Karpas-422 (cell line): ENCODE data around the gene CFLAR. TPM values are rescaled to one million over a fixed set of nuclear protein-coding genes. Genes with fewer than 3 reads are reported as not detected.
"Not testable (repeated sequence)": the region's sequence is repeated elsewhere in the genome, so short reads cannot be mapped to it uniquely, and the experiment has no call there.

ENCODE experiments used
- DNase-seq: peaks from one replicate; pipeline ENCODE4 v3.0.0-alpha.2; 2015
- H2AFZ ChIP-seq: fragments of 200-600 bp; sonication (generic); 2 replicates; pipeline ENCODE4 v1.6.1; 2014; ENCODE audit warnings: antibody characterized with exemption, low read length, mixed read lengths
- H3K27ac ChIP-seq: fragments of 200-600 bp; sonication (generic); 2 replicates; pipeline ENCODE4 v1.5.1; 2014; ENCODE audit warnings: mild to moderate bottlenecking, low read length, moderate library complexity
- H3K27me3 ChIP-seq: fragments of 200-600 bp; sonication (generic); 2 replicates; pipeline ENCODE4 v1.6.1; 2014; ENCODE audit warnings: low read length, mixed read lengths
- H3K36me3 ChIP-seq: fragments of 200-600 bp; sonication (generic); 2 replicates; pipeline ENCODE4 v1.6.1; 2014; ENCODE audit warnings: low read length, mixed read lengths; ENCODE audit not compliant: insufficient read depth
- H3K4me1 ChIP-seq: fragments of 200-600 bp; sonication (generic); 2 replicates; pipeline ENCODE4 v1.6.1; 2014; ENCODE audit warnings: mild to moderate bottlenecking, low read length, mixed read lengths
- H3K4me2 ChIP-seq: fragments of 200-600 bp; sonication (generic); 2 replicates; pipeline ENCODE4 v1.6.1; 2014; ENCODE audit warnings: low read length, low read depth, mild to moderate bottlenecking; ENCODE audit not compliant: poor library complexity, severe bottlenecking
- H3K4me3 ChIP-seq: fragments of 200-600 bp; sonication (generic); 2 replicates; pipeline ENCODE4 v1.5.1; 2014; ENCODE audit warnings: mild to moderate bottlenecking, antibody characterized with exemption, low read length, mixed read lengths
- H3K79me2 ChIP-seq: fragments of 200-600 bp; sonication (generic); 2 replicates; pipeline ENCODE4 v1.6.1; 2014; ENCODE audit warnings: mild to moderate bottlenecking, low read length, mixed read lengths
- H3K9ac ChIP-seq: fragments of 200-600 bp; sonication (generic); 2 replicates; pipeline ENCODE4 v1.6.0; 2014; ENCODE audit warnings: low read length
- H3K9me2 ChIP-seq: fragments of 200-600 bp; sonication (generic), shearing (Covaris generic); replicated peaks from 2 replicates; pipeline ENCODE4 v1.6.0; 2014; ENCODE audit warnings: mild to moderate bottlenecking, low read length, moderate library complexity; ENCODE audit not compliant: insufficient read depth
- H3K9me3 ChIP-seq: fragments of 300-700, 200-600 bp; sonication (generic); 2 replicates; pipeline ENCODE4 v1.6.1; 2014; ENCODE audit warnings: low read length, mixed read lengths
- H4K20me1 ChIP-seq: fragments of 200-600 bp; sonication (generic); 2 replicates; pipeline ENCODE4 v1.6.1; 2014; ENCODE audit warnings: mild to moderate bottlenecking, antibody characterized with exemption, low read length, low read depth; ENCODE audit not compliant: insufficient read depth
- total RNA-seq: library from RNA; depleted of rRNA; stranded (reverse); fragments of >200 nt; shearing (Covaris generic); gene quantifications from 2 replicates; pipeline ENCODE4 v1.2.3, GENCODE V29; 2014; ENCODE audit warnings: low replicate concordance

Gene CFLAR
- total RNA-seq, 1 experiment from 2014 or later, result 63.5 TPM

- H3K4me1 ChIP-seq, result peaks cover 17% of the 10 kb centered on the region
- H3K36me3 ChIP-seq, result 0 out of 2 replicates have a peak, but pooled peaks cover 2% of the 10 kb centered on the region
- H3K79me2 ChIP-seq, result no peaks in the 10 kb centered on the region
- no peak overlapping the region for H2AFZ ChIP-seq
- H3K27ac ChIP-seq, result peak overlapping the region; percentile 49
- no peaks in the 10 kb centered on the region for H4K20me1 ChIP-seq
- H3K27me3 ChIP-seq, result no peaks in the 10 kb centered on the region
- H3K4me2 ChIP-seq, result no peak overlapping the region
- no peak for DNase-seq
- H3K9me3 ChIP-seq, result no peaks in the 10 kb centered on the region
- no peak overlapping the region for H3K9ac ChIP-seq
- H3K9me2 ChIP-seq, result no peaks in the 10 kb centered on the region
- no peak overlapping the region for H3K4me3 ChIP-seq
Observed at GRCh38 chr2:201144101-201145051, 28.4 kb downstream of the CFLAR start.

- Histone ChIP-seq H3K9me2 (no peaks in the 10 kb centered on the region), H3K4me3 (no peak overlapping the region), H3K79me2 (no peaks in the 10 kb centered on the region), H3K4me1 (peaks cover 43% of the 10 kb centered on the region), H4K20me1 (no peaks in the 10 kb centered on the region), H3K27me3 (no peaks in the 10 kb centered on the region), H2AFZ (peak overlapping the region; percentile 52), H3K36me3 (0 out of 2 replicates have a peak, but pooled peaks cover 3% of the 10 kb centered on the region), H3K4me2 (no peak overlapping the region), H3K9ac (no peak overlapping the region), H3K9me3 (no peaks in the 10 kb centered on the region), H3K27ac (peak overlapping the region; percentile 75)
- DNase-seq, result no peak
Observed at GRCh38 chr2:201148434-201148990, 32.5 kb downstream of the CFLAR start.

GRCh38 chr2:201149064-201149820 lies 33.3 kb downstream of the CFLAR start:
- Histone ChIP-seq H3K9me2 (no peaks in the 10 kb centered on the region), H3K4me3 (no peak overlapping the region), H3K4me1 (peaks cover 43% of the 10 kb centered on the region), H3K9me3 (no peaks in the 10 kb centered on the region), H3K36me3 (0 out of 2 replicates have a peak, but pooled peaks cover 3% of the 10 kb centered on the region), H3K9ac (no peak overlapping the region), H3K4me2 (no peak overlapping the region), H3K79me2 (no peaks in the 10 kb centered on the region), H2AFZ (no peak overlapping the region), H4K20me1 (no peaks in the 10 kb centered on the region), H3K27ac (peak overlapping the region; percentile 75), H3K27me3 (no peaks in the 10 kb centered on the region)
- no peak for DNase-seq

GRCh38 chr2:201149821-201150165 lies 33.8 kb downstream of the CFLAR start:
- H3K9me2 ChIP-seq, H4K20me1 ChIP-seq, H3K27me3 ChIP-seq, H3K36me3 ChIP-seq, DNase-seq, H3K4me3 ChIP-seq, H2AFZ ChIP-seq, H3K27ac ChIP-seq, H3K9me3 ChIP-seq, H3K79me2 ChIP-seq, H3K4me2 ChIP-seq, H3K9ac ChIP-seq: not testable (repeated sequence)
- peaks cover 49% of the 10 kb centered on the region for H3K4me1 ChIP-seq

- 0 out of 2 replicates have a peak, but pooled peaks cover 4% of the 10 kb centered on the region for H3K36me3 ChIP-seq
Observed at GRCh38 chr2:201150454-201151020, 34.6 kb downstream of the CFLAR start.

GRCh38 chr2:201151127-201151981 lies 35.4 kb downstream of the CFLAR start:
- Histone ChIP-seq H3K36me3 (0 out of 2 replicates have a peak, but pooled peaks cover 6% of the 10 kb centered on the region), H3K4me2 (peak overlapping the region; percentile 65), H3K79me2 (no peaks in the 10 kb centered on the region), H3K9me2 (no peaks in the 10 kb centered on the region), H3K4me1 (peaks cover 64% of the 10 kb centered on the region), H4K20me1 (no peaks in the 10 kb centered on the region), H3K27me3 (no peaks in the 10 kb centered on the region), H3K27ac (peak overlapping the region; percentile 93), H3K9ac (peak overlapping the region; percentile 39), H2AFZ (peak overlapping the region; percentile 40; the same call in 1 of the 2 replicates), H3K9me3 (no peaks in the 10 kb centered on the region), H3K4me3 (peak overlapping the region; percentile 41)
- peak; percentile 81 for DNase-seq

More at GRCh38 chr2:201150454-201151020, 34.6 kb downstream of the CFLAR start:
- no peak overlapping the region for H3K9ac ChIP-seq
- no peak overlapping the region for H3K4me3 ChIP-seq
- H3K9me3 ChIP-seq, result no peaks in the 10 kb centered on the region
- H3K4me1 ChIP-seq, result peaks cover 56% of the 10 kb centered on the region
- no peaks in the 10 kb centered on the region for H3K9me2 ChIP-seq
- H3K4me2 ChIP-seq, result no peak overlapping the region
- no peaks in the 10 kb centered on the region for H3K79me2 ChIP-seq
- H3K27me3 ChIP-seq, result no peaks in the 10 kb centered on the region
- peak overlapping the region; percentile 93 for H3K27ac ChIP-seq
- no peak for DNase-seq
- H4K20me1 ChIP-seq, result no peaks in the 10 kb centered on the region
- H2AFZ ChIP-seq, result no peak overlapping the region

GRCh38 chr2:201152517-201152916 lies 36.6 kb downstream of the CFLAR start:
- Histone ChIP-seq H3K79me2 (no peaks in the 10 kb centered on the region), H3K4me2 (peak overlapping the region; percentile 46), H2AFZ (no peak overlapping the region), H3K36me3 (0 out of 2 replicates have a peak, but pooled peaks cover 6% of the 10 kb centered on the region), H3K4me1 (peaks cover 76% of the 10 kb centered on the region), H3K9me2 (no peaks in the 10 kb centered on the region), H3K27me3 (no peaks in the 10 kb centered on the region), H3K9ac (peak overlapping the region; percentile 50), H3K9me3 (no peaks in the 10 kb centered on the region), H3K27ac (peak overlapping the region; percentile 93), H4K20me1 (no peaks in the 10 kb centered on the region), H3K4me3 (no peak overlapping the region)
- no peak for DNase-seq
